Activated gamma-delta T cell treated with anti-CD3 and anti-CD28 coated beads, Interleukin-2, amount 50 U/mL, for 16 hours (primary cell): Measurements from ENCODE around the gene PTRH1.

Source experiments
- DNase-seq: peaks from one replicate; pipeline ENCODE4 v3.0.0-alpha.2; 2020; ENCODE audit warnings: low read depth

PTRH1 gene

GRCh38 chr9:127741831-127742434, 26.5 kb upstream of the PTRH1 start:
- DNase-seq, result no peak

- DNase-seq, result no peak
Measured at GRCh38 chr9:127739614-127740330, 24.3 kb upstream of the PTRH1 start.

GRCh38 chr9:127738666-127739065, 23.2 kb upstream of the PTRH1 start:
- DNase-seq, result no peak

- DNase-seq, result no peak
Measured at GRCh38 chr9:127735530-127736185, 20.2 kb upstream of the PTRH1 start.

- peak; percentile 98 for DNase-seq
Measured at GRCh38 chr9:127734747-127735529, 19.5 kb upstream of the PTRH1 start, which contains the start of gene TOR2A. TOR2A (minus strand) TSS chr9:127735294; CDS start chr9:127735270, 24 bp downstream.

GRCh38 chr9:127734247-127734746, 18.8 kb upstream of the PTRH1 start:
- DNase-seq, result no peak

- DNase-seq, result no peak
Measured at GRCh38 chr9:127733614-127734013, 18.2 kb upstream of the PTRH1 start.

- no peak for DNase-seq
Measured at GRCh38 chr9:127732444-127732843, 17.0 kb upstream of the PTRH1 start.

GRCh38 chr9:127731938-127732337, 16.5 kb upstream of the PTRH1 start:
- DNase-seq, result no peak

- no peak for DNase-seq
Measured at GRCh38 chr9:127730799-127731410, 15.4 kb upstream of the PTRH1 start.

GRCh38 chr9:127730262-127730661, 14.8 kb upstream of the PTRH1 start:
- no peak for DNase-seq

- DNase-seq, result no peak
Measured at GRCh38 chr9:127729522-127730256, 14.2 kb upstream of the PTRH1 start.

- no peak for DNase-seq
Measured at GRCh38 chr9:127728808-127729207, 13.3 kb upstream of the PTRH1 start.

GRCh38 chr9:127726871-127727270, 11.4 kb upstream of the PTRH1 start:
- no peak for DNase-seq

- no peak for DNase-seq
Measured at GRCh38 chr9:127724012-127724411, 8.5 kb upstream of the PTRH1 start.

GRCh38 chr9:127723444-127723843, 8.0 kb upstream of the PTRH1 start:
- DNase-seq, result no peak

GRCh38 chr9:127723013-127723412, 7.5 kb upstream of the PTRH1 start:
- no peak for DNase-seq

- DNase-seq, result no peak
Measured at GRCh38 chr9:127722055-127722745, 6.7 kb upstream of the PTRH1 start.

GRCh38 chr9:127721391-127721821, 5.9 kb upstream of the PTRH1 start:
- no peak for DNase-seq

- DNase-seq, result no peak
Measured at GRCh38 chr9:127720865-127721227, 5.4 kb upstream of the PTRH1 start.
